ENCODE results near the gene ART3. TPM values are rescaled to one million over a fixed set of nuclear protein-coding genes. Genes with fewer than 3 reads are reported as not detected.

The ART3 gene
- total RNA-seq, 2 donors from 2014 or later: 75.6 to 139 TPM

DNA sequence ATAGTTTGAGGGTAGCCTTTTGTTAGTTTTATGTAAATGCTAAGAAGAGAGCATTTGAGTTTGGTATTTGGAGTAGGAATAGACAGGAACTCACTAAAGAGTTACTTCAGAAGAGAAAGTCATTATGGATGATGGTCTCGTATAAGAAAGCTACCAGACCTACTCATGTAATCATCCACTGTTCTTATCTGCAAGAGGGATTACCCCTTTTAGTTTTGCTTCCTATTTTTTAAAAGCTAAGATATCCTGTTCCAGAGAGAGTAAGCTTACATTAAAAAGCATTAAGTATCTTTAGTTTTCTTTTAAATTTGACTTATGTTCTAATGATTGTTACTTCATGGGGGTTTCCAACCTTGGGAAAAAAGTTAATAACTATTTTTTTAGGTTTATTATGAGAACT lies 12.5 kb upstream of the ART3 start:
- DNase-seq (ENCODE audit: low spot score): no peak
- H3K36me3 ChIP-seq: no peaks in the 10 kb centered on the region
- TF ChIP-seq, protein P1, sequence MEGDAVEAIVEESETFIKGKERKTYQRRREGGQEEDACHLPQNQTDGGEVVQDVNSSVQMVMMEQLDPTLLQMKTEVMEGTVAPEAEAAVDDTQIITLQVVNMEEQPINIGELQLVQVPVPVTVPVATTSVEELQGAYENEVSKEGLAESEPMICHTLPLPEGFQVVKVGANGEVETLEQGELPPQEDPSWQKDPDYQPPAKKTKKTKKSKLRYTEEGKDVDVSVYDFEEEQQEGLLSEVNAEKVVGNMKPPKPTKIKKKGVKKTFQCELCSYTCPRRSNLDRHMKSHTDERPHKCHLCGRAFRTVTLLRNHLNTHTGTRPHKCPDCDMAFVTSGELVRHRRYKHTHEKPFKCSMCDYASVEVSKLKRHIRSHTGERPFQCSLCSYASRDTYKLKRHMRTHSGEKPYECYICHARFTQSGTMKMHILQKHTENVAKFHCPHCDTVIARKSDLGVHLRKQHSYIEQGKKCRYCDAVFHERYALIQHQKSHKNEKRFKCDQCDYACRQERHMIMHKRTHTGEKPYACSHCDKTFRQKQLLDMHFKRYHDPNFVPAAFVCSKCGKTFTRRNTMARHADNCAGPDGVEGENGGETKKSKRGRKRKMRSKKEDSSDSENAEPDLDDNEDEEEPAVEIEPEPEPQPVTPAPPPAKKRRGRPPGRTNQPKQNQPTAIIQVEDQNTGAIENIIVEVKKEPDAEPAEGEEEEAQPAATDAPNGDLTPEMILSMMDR (IDR thresholded peaks at IDR 0.05): no peak
- H3K27ac ChIP-seq: no peak overlapping the region
- H3K27me3 ChIP-seq: no peaks in the 10 kb centered on the region
- H3K9me3 ChIP-seq: no peaks in the 10 kb centered on the region
- H3K4me3 ChIP-seq: no peak overlapping the region
- H3K4me1 ChIP-seq: no peaks in the 10 kb centered on the region

DNA sequence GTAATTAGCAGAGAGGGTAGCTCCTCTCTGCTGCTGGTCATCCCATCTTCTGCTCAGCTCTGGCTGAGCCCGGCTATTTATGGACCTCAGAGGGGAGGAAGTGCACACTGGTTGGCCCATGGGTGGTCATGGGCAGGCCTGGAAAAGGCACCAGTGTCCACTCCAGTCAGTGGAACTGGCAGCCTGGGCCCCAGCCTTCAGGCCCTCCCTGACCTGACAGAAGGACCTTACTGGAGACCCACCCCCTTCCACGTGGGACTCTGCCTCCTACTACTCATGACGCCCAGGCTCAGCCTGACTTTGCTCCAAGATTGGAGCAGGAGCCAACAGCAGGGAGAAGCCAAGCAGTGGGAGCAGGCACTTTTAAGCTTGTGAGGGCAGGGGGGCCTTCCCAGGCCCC lies 8.0 kb upstream of the ART3 start:
- no peaks in the 10 kb centered on the region for H3K4me1 ChIP-seq
- H3K36me3 ChIP-seq: no peaks in the 10 kb centered on the region
- H3K4me3 ChIP-seq: no peak overlapping the region
- H3K9me3 ChIP-seq: no peaks in the 10 kb centered on the region
- H3K27me3 ChIP-seq: no peaks in the 10 kb centered on the region
- TF ChIP-seq, protein P1 (IDR thresholded peaks at IDR 0.05): no peak
- no peak for DNase-seq (ENCODE audit: low spot score)
- H3K27ac ChIP-seq: no peak overlapping the region

DNA sequence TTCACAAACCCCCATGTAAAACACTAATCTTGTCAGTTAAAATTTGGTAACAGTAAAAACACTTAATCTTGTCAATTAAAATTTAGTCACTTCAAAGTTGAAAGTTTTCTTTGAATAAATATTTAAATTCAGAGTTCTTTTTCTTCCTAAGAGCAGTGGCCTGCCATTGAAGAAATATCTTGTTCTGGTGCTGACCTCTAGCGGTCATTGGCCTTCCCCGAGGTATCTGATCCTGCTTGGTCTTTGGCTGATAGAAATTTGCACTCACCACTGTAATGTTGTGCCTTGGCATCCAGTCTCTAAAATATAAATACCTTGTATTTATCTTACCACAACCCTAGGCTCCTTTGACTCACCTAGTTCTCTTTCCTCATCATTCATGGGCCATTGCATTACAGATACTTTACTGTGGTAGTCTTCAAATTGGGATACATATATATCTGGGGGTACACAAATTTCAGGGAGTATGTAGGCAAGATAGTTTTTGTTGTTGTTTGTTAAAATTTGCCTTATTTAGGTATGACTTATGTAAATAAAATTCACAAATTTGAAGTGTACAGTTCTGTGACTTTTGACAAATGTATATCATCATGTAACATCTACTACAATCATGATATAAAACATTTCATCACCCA lies 6.7 kb upstream of the ART3 start:
- TF ChIP-seq, protein P1 (IDR thresholded peaks at IDR 0.05): peak; percentile 77 to 82
- Histone ChIP-seq H3K9me3 (no peaks in the 10 kb centered on the region), H3K36me3 (no peaks in the 10 kb centered on the region), H3K4me1 (no peaks in the 10 kb centered on the region), H3K27ac (no peak overlapping the region), H3K27me3 (no peaks in the 10 kb centered on the region), H3K4me3 (no peak overlapping the region)
- DNase-seq (ENCODE audit: low spot score): peak; percentile 74

DNA sequence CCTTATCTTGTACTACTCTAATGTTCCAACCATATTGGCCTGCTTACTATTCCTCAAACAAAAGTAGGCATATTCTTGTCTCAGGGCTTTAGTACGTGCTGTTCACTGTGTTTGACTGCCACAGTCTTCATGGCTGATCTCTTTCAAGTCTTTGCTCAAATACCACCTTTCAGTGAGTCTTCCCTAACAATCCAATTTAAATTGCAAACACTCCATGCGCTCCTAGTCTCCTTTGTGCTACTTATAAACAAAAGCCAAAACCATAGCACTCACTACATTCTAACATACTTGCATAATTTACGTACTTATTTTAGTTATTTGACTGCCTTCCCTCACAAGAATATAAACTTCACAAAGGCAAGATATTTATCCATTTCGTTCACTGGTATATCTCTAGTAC lies 1.7 kb upstream of the ART3 start:
- no peaks in the 10 kb centered on the region for H3K4me1 ChIP-seq
- no peak overlapping the region for H3K4me3 ChIP-seq
- DNase-seq (ENCODE audit: low spot score): no peak
- no peaks in the 10 kb centered on the region for H3K9me3 ChIP-seq
- TF ChIP-seq, protein P1 (IDR thresholded peaks at IDR 0.05): no peak
- no peaks in the 10 kb centered on the region for H3K27me3 ChIP-seq
- peak overlapping the region in 1 of 2 donors; percentile 70 for H3K27ac ChIP-seq
- no peaks in the 10 kb centered on the region for H3K36me3 ChIP-seq

DNA sequence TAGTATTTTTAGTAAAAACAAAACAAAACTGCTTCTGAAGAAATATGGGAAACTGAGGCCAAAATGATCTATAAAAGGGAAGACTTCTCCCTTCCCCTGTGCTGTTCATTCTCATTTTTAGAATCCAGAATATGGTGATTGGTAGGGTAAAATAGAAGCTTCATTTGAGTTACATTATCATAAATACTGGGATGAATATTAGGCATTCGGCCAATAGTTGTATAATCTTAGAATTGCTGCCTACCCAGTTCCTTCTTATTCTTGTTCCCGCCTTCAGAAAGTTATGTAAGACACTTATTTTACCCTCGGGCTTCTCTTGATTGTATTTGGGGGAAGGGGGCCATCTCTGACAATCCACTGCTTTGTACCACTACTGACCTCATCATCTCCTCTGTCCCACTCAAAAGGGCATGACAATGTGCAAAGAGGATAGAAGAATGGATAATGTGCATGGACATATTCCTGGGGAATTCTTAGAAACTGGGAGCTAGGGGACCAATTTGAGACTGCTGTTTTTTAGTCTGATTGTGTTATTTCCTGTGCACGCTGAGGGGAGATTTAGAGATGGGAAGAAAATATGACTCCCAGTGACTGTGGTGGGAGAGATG lies 588 bp downstream of the ART3 start:
- TF ChIP-seq, protein P1 (IDR thresholded peaks at IDR 0.05): no peak
- Histone ChIP-seq H3K27me3 (no peaks in the 10 kb centered on the region), H3K9me3 (no peaks in the 10 kb centered on the region), H3K36me3 (no peaks in the 10 kb centered on the region), H3K4me3 (peak overlapping the region; percentile 19 to 34), H3K27ac (peak overlapping the region; percentile 61 to 70), H3K4me1 (no peaks in the 10 kb centered on the region)
- DNase-seq (ENCODE audit: low spot score): no peak

Measured in right atrium auricular region (tissue), 2 donors.